Stimulated activated CD4-positive, alpha-beta T cell treated with anti-CD3 and anti-CD28 coated beads, Interleukin-15, amount 100 ng/mL, for 48 hours (primary cell): ENCODE measurements around the gene ZNF480.
"Not testable (repeated sequence)": the region's sequence is repeated elsewhere in the genome, so short reads cannot be mapped to it uniquely, and the experiment has no call there.

Experiments
- DNase-seq, 2 donors: peaks; one replicate each; pipeline ENCODE4 v3.0.0-alpha.2; 2020; ENCODE audit warnings: low read depth in 2 of 2

The ZNF480 gene

GRCh38 chr19:52336791-52337381 is 39.9 kb downstream of the ZNF480 start:
- DNase-seq, result no peak

GRCh38 chr19:52339022-52339421 is 42.1 kb downstream of the ZNF480 start:
- not testable (repeated sequence) for DNase-seq

- peak in 1 of 2 donors; percentile 50 for DNase-seq
These were observed 46.6 kb downstream of the ZNF480 start for GRCh38 chr19:52343548-52343947.

- no peak for DNase-seq
These were observed 48.2 kb downstream of the ZNF480 start for GRCh38 chr19:52345162-52345561.

GRCh38 chr19:52351512-52351911 is 54.5 kb downstream of the ZNF480 start:
- DNase-seq, result no peak

GRCh38 chr19:52366414-52366824 is 69.5 kb downstream of the ZNF480 start:
- DNase-seq, result no peak

- DNase-seq, result peak; percentile 85 to 88
These were observed 72.8 kb downstream of the ZNF480 start, which contains the start of gene ZNF880 for GRCh38 chr19:52369559-52370340. TSS of gene ZNF880 (plus strand) at chr19:52369923. CDS start at chr19:52369966, 43 bp downstream.

- no peak for DNase-seq
These were observed 73.4 kb downstream of the ZNF480 start for GRCh38 chr19:52370341-52370710.
